CD4-positive, alpha-beta T cell treated with Interleukin-17A for 4 hours (primary cell): ENCODE results near the gene UBE2N.
"Not testable (repeated sequence)": the region's sequence is repeated elsewhere in the genome, so short reads cannot be mapped to it uniquely, and the experiment has no call there.

ENCODE experiments used
- DNase-seq: peaks from one replicate; pipeline ENCODE4 v3.0.0-alpha.2; 2020; ENCODE audit warnings: mixed read lengths

Gene UBE2N

GRCh38 chr12:93409343-93410187 is 32.2 kb downstream of the UBE2N start:
- not testable (repeated sequence) for DNase-seq

- no peak for DNase-seq
These were observed 32.9 kb downstream of the UBE2N start for GRCh38 chr12:93408813-93409212.

GRCh38 chr12:93407963-93408283 is 33.8 kb downstream of the UBE2N start:
- no peak for DNase-seq

- DNase-seq = no peak
These were observed 34.4 kb downstream of the UBE2N start for GRCh38 chr12:93407054-93407962.

GRCh38 chr12:93404961-93405849 is 36.5 kb downstream of the UBE2N start:
- no peak for DNase-seq

GRCh38 chr12:93403988-93404803 is 37.6 kb downstream of the UBE2N start:
- DNase-seq = no peak

DNA sequence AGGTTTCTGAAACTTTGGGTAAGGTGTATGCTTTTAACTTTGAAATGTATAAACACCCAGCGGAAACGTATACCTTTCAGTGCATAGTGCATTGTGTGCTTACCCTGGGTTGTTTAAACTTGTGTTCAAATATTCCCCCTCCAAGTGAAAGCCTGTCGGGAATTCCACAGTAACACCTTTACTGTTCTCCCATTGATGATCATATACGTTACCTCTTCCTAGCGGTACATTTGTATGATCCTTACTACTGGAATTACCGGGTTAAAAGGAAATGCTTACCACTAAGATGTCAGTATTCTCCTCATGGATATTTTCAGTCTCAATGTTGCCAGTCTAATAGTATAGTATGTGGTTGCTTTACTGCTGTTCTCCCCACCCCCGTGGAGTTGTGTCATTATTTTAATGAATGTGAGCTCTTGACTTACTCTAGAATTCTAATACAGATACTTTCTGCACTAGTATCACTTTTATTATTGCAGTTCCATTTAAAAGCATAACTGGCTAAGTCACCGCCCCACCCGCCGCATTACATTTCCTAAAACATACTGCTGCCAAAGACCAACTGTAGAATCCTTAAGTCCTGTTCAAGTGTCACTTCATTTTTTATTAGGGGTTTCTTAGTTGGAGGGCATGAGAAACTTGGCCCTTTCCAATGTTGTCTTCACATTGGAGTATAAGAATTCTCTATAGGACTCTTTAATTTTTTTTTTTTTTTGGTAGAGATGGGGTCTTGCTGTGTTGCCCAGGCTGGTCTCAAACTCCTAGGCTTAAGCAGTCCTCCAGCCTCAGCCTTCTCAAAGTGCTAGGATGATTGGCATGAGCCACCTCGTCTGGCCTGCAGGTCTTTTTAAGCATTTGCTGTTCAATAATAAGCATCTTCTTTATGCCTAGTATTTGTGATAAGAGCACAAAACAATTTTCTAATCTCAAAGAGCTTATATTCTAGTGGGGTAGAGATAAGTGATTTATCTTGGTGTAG is 39.1 kb downstream of the UBE2N start:
- no peak for DNase-seq

- not testable (repeated sequence) for DNase-seq
These were observed 42.4 kb downstream of the UBE2N start for GRCh38 chr12:93399183-93399863.

GRCh38 chr12:93397412-93397811 is 44.3 kb downstream of the UBE2N start:
- DNase-seq = no peak

DNA sequence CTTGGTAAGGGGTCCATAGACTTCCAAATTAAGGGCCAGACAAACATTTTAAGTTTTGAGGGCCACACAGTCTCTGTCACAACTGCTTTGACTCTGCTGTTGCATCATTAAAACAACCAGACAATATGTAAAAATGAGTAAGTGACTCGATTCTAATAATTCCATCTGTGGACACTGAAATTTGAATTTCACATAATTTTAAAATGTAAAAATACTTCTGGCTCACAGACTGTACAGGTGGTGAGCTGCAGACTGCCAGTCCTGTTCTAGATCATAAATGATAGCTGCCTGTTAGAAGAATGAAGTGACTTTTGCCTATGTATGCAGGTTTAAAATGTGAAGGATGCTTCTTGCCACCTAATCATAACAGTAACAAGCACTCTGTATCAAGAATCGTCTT is 48.3 kb downstream of the UBE2N start:
- DNase-seq = no peak

- DNase-seq = no peak
These were observed 51.0 kb downstream of the UBE2N start for GRCh38 chr12:93390549-93391297.

DNA sequence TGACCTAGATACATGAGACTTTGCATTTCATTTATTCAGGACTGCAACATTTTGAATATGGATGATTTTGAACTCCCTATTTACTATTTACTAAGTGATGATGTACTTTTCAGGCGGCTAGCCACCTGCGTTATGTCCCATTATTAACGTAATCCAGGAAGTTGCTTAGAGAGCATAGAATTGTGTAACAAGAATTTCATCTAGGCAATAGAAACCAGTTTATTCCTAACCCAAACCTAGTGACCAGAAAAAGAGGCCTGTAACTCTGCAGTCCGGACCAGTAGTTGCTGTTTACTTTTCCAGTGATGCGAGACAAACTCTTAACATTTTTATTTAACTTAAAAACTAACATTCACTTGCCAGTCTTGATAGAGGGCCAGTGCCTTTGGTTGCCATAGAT is 51.7 kb downstream of the UBE2N start:
- no peak for DNase-seq

- DNase-seq = no peak
These were observed 54.0 kb downstream of the UBE2N start for GRCh38 chr12:93387780-93388179.

- DNase-seq = not testable (repeated sequence)
These were observed 59.7 kb downstream of the UBE2N start for GRCh38 chr12:93381976-93382437.

- no peak for DNase-seq
These were observed 60.4 kb downstream of the UBE2N start for GRCh38 chr12:93381161-93381975.

DNA sequence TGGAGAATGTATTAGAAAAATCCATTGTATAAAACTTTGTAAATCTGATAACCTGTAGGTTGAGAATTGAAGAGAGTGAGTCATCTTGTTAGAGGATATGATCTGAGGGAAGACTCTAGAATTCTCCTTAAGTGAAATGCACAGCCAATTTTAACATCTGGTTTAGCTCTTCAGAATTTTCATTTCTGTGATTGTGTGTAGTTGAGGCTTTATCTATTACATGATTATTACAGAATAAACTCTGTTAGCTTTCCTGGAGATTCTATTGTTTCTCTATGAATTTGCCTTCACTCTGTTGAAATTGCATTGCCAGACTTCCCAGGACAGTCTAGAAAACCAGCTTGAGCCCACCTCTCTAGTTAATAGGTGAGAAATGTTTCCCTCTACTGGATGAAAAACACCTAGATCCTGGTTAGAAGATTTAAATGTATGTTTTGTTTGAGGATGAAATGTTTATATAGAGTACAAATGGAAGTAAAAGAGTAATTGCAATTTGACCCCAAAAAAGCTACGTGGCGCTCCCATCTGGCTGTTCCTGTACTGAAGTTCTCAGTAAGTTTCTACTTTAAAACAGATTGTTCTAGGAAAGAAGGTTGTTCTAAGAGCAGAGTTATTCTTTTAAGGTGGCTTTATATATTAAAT is 61.1 kb downstream of the UBE2N start:
- no peak for DNase-seq

- DNase-seq = no peak
These were observed 61.8 kb downstream of the UBE2N start for GRCh38 chr12:93379981-93380361.
